ENCODE data around the gene RNF31. TPM values are rescaled to one million over a fixed set of nuclear protein-coding genes. Genes with fewer than 3 reads are reported as not detected.
A peak's percentile ranks its signal among the peaks of the same experiment; 100 is the strongest.

The RNF31 gene
- total RNA-seq, 4 donors from 2014 or later, result 33.5 to 112 (median 72.9) TPM

DNA sequence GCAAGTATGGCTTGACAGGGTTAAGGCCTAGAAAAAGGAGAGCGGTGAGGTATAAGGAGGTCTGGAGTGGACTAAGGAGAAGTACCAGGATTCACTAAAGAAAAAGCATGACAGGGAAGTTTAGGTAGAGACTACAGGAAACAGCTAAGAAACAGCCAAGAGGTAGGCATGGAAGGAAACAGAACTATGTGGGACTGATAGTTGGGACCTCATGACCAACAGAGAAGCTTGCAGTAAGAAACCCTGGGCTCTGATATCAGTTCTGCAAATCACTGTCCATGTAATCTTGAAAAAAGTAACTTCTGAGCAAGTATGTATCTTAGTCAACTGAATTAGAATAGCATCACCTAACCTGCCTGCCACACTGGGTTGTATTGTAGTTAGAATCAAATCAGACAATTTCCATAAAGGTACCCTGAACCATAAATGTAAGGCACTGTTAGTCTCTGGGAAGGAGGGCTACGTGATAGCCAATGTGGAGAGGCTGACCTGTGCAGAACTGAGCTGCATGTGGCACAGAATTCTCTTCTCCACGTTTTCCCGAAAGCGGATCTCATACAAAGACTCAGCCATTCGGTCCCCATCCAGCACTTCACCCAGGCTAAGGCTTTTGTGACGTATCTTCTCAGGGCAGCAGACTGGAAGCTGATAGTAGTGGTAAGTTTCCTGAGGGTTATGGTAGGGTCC lies 47.0 kb downstream of the RNF31 start:
- H3K27ac ChIP-seq, result peak overlapping the region; percentile 96 to 99 (median 98)
- no peaks in the 10 kb centered on the region for H3K27me3 ChIP-seq
- peaks cover 0 to 36% (median 0%) of the 10 kb centered on the region in 3 donors for H3K36me3 ChIP-seq
- WGBS, 2 donors, result 64 to 70% methylated on average over 7 of the region's 7 CpGs
- TF ChIP-seq POLR2A (IDR thresholded peaks at IDR 0.05), result no peak
- TF ChIP-seq, protein P1, sequence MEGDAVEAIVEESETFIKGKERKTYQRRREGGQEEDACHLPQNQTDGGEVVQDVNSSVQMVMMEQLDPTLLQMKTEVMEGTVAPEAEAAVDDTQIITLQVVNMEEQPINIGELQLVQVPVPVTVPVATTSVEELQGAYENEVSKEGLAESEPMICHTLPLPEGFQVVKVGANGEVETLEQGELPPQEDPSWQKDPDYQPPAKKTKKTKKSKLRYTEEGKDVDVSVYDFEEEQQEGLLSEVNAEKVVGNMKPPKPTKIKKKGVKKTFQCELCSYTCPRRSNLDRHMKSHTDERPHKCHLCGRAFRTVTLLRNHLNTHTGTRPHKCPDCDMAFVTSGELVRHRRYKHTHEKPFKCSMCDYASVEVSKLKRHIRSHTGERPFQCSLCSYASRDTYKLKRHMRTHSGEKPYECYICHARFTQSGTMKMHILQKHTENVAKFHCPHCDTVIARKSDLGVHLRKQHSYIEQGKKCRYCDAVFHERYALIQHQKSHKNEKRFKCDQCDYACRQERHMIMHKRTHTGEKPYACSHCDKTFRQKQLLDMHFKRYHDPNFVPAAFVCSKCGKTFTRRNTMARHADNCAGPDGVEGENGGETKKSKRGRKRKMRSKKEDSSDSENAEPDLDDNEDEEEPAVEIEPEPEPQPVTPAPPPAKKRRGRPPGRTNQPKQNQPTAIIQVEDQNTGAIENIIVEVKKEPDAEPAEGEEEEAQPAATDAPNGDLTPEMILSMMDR (IDR thresholded peaks at IDR 0.05), result no peak
- TF ChIP-seq EP300 (IDR thresholded peaks at IDR 0.05), result no peak
- peaks cover 0 to 56% (median 18%) of the 10 kb centered on the region in 4 donors for H3K4me1 ChIP-seq
- H3K9me3 ChIP-seq, result no peaks in the 10 kb centered on the region
- no peak for DNase-seq (ENCODE audit: low spot score in 2 of 2)
- peak overlapping the region; percentile 92 to 98 (median 96) for H3K4me3 ChIP-seq

DNA sequence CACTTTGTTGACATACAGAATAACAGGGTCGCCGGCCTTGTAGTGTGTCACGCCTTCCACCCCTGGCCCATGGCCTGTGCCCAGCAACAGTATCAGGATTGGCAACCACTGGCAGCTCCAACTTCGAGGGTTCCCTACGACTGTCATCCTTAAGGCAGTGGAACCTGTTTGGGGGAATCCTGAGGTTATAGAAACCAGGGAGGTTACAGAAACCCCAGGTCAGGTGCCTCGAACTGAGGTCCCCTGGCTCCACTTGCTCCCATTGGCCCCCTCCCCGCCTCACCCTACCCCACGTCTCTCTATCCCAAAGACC lies 47.5 kb downstream of the RNF31 start:
- peak overlapping the region; percentile 92 to 98 (median 96) for H3K4me3 ChIP-seq
- DNase-seq (ENCODE audit: low spot score in 2 of 2), result no peak
- H3K4me1 ChIP-seq, result peaks cover 0 to 56% (median 18%) of the 10 kb centered on the region in 4 donors
- peaks cover 0 to 36% (median 0%) of the 10 kb centered on the region in 3 donors for H3K36me3 ChIP-seq
- no peaks in the 10 kb centered on the region for H3K9me3 ChIP-seq
- peak overlapping the region; percentile 96 to 99 (median 98) for H3K27ac ChIP-seq
- no peaks in the 10 kb centered on the region for H3K27me3 ChIP-seq
- 48 to 56% methylated on average over 8 of the region's 8 CpGs for WGBS, 2 donors
- TF ChIP-seq, protein P1 (IDR thresholded peaks at IDR 0.05), result no peak
- TF ChIP-seq EP300 (IDR thresholded peaks at IDR 0.05) (no peak), POLR2A (IDR thresholded peaks at IDR 0.05) (no peak)

DNA sequence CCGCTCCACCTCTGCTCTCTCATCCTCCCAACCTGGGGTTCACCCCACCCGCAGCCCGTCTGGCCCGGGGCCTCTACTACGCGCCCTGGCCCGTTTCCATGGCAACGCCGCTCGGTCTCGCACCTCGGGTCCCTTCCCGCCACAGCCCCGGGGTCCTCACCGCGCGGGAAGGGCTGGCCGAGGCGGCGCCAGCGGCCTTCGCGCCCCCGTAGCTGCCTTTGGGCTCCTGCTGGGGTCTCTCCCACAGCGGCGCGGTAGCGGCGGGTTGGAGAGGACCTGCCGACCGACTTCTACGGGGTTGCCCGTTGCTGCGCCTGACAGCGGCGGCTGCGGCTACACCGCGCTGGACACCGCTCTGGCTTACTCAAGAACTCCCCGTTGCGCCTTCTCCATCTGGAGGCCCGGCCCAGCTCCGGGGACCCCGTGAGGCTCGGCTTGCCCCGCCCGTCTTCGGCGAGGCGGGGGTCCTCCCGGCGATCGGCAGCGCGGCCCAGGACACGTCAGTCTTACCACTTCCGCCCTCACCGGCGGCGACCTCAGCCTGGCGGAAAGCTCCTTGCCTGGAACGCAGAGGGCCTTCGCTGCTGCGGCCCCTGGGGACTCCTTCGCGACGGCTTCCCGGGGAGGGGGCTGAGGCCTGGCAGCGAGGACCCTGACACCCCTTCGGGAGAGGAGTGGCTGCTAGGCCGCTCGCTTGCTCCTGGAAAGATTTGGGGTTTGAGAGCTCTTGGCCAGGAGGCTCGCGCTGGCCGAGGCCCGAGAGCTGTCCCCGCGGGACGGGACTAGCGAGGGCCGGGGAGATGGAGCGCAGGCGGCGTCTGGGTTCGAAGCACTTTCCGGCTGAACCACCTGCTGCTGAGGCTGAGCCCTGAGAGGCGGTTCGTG lies 48.1 kb downstream of the RNF31 start, which contains the start of gene TM9SF1:
TSS of gene TM9SF1 (minus strand) at position 256 of the 885 bp plus-strand sequence. CDS start 422 bp downstream, outside the sequence.
- Histone ChIP-seq H3K9me3 (no peaks in the 10 kb centered on the region), H3K4me1 (peaks cover 0 to 59% (median 18%) of the 10 kb centered on the region in 4 donors), H3K4me3 (peak within 1 kb of the TSS; percentile 92 to 98 (median 96)), H3K36me3 (peaks cover 0 to 34% (median 0%) of the 10 kb centered on the region in 3 donors), H3K27me3 (no peaks in the 10 kb centered on the region), H3K27ac (peak within 1 kb of the TSS; percentile 96 to 99 (median 98))
- peak; percentile 63 to 77 for DNase-seq (ENCODE audit: low spot score in 2 of 2)
- 0 to 1% methylated on average over 51 to 77 of the region's 89 CpGs for WGBS, 2 donors
- peak; percentile 58 to 93 for TF ChIP-seq EP300 (IDR thresholded peaks at IDR 0.05)
- TF ChIP-seq, protein P1 (IDR thresholded peaks at IDR 0.05), result peak in 1 of 5 experiments; percentile 18
- peak in 1 of 2 donors; percentile 58 for TF ChIP-seq POLR2A (IDR thresholded peaks at IDR 0.05)

DNA sequence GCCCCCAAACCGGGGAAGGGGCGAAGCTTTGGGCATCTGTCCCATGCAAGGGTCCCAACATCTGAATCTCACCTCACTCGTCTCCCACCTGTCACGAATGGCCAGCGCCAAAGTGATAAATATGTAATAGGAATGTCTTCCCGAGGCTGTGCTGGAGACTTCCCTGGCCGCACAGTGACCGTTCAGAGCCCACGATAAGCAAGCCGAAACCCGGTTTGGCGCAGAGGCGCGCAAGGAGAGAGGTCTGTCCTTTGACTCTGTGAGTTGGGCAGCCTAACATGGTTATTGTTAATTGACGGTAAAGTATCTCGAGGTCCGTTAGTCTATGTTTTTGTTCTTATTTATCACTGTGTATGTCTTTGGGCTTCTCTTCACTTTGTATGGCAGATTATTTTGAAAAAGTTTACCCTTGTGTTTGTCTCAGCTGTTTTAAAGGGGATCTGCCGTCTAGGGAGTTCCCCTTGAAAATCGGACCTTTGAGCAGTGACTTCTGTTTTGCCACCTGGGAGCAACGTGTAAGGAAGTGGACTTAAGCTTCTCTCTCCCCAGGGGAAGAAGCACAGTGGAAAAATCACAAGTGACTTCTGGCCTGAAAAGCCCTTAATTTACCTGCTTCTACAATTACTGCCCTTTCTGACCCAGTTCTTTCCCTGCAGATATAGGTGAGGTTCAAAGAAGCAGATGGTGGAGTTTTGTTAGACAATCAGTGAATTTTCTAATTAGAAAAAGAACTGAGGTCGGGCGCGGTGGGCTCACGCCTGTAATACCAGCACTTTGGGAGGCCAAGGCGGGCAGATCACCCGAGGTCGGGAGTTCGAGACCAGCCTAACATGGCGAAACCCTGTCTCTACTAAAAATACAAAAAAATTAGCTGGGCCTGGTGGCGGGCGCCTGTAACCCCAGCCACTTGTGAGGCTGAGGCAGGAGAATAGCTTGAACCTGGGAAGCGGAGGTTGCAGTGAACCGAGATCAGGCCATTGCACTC lies 49.1 kb downstream of the RNF31 start:
- peak overlapping the region; percentile 96 to 99 (median 98) for H3K27ac ChIP-seq
- no peak for DNase-seq (ENCODE audit: low spot score in 2 of 2)
- TF ChIP-seq POLR2A (IDR thresholded peaks at IDR 0.05) (no peak), EP300 (IDR thresholded peaks at IDR 0.05) (no peak)
- TF ChIP-seq, protein P1 (IDR thresholded peaks at IDR 0.05), result no peak

More for the DNA sequence above, 49.1 kb downstream of the RNF31 start:
- Histone ChIP-seq H3K4me3 (peak overlapping the region; percentile 92 to 98 (median 96)), H3K9me3 (no peaks in the 10 kb centered on the region), H3K27me3 (no peaks in the 10 kb centered on the region), H3K36me3 (peaks cover 0 to 35% (median under 1%) of the 10 kb centered on the region in 3 donors), H3K4me1 (peaks cover 0 to 59% (median 18%) of the 10 kb centered on the region in 4 donors)
- 32 to 35% methylated on average over 33 of the region's 33 CpGs for WGBS, 2 donors
